Erythroblast (primary cell): ENCODE results near the gene CMKLR1.

ENCODE experiments used
- GATA1 ChIP-seq: IDR thresholded peaks from 2 replicates; pipeline ENCODE4 v1.6.1; 2011; ENCODE audit warnings: low read depth, mild to moderate bottlenecking, control low read depth, low read length, moderate library complexity
- POLR2A ChIP-seq: IDR thresholded peaks from 2 replicates; pipeline ENCODE4 v1.6.1; 2011; ENCODE audit warnings: mild to moderate bottlenecking, low read length

DNA sequence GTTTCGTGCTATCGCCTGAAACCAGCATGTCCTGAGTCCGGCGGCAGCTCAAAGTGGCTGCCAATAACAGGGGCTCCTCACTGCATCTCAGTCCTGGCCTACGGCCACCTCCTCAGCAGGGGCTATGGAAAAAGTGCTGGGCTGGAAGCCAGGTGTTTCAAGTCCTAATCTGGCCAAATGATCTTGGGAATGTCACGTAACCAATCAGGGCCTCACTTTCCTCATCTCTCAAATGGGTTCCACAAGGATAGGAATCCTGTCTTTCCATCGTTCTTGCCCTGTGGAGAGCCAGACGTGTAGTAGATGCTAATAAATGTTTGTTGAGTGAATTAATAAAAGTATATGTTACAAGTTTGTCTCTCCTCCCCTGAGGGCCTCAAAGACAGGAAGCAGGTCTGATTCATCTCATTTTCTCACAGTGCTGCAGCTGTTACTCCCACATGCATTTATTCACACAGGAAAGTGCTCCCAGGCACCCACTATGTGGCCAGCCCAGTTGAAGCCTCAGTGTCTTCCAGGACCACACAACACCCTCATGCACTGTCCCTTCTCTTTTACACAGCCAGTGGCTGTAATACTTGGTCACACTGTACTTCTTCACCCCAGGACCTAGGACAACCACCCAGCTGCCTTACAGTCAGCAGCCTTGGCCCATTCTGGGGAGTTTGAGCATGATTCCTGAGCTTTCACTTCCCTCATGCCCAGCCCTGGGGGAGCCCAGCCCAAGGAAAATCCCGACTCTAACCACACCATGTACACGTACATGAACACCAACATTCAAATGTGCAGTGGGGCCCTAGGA, 5.0 kb downstream of the CMKLR1 start:
- no peak for TF ChIP-seq POLR2A
- TF ChIP-seq GATA1: no peak
